Fibroblast of lung (primary cell): ENCODE data around the gene ATP5F1D. TPM values are rescaled to one million over a fixed set of nuclear protein-coding genes. Genes with fewer than 3 reads are reported as not detected.

Experiments
- DNase-seq, 2 donors: peaks; one replicate each; pipeline versions ENCODE4 v3.0.0 to v3.0.0-alpha.2; 2010; ENCODE audit warnings: low read depth in 2 of 2
- H2AFZ ChIP-seq: 2 replicates; pipeline ENCODE4 v1.5.1; 2012; ENCODE audit warnings: low read length, control low read depth, inconsistent platforms
- H3K27ac ChIP-seq: 2 replicates; pipeline ENCODE4 v1.5.1; 2011; ENCODE audit warnings: low read length, control low read depth; ENCODE audit not compliant: insufficient read depth
- H3K27me3 ChIP-seq: 2 replicates; pipeline ENCODE4 v1.5.1; 2011; ENCODE audit warnings: mild to moderate bottlenecking, low read length; ENCODE audit not compliant: control insufficient read depth, insufficient read depth
- H3K36me3 ChIP-seq: 2 replicates; pipeline ENCODE4 v1.5.1; 2011; ENCODE audit warnings: low read length; ENCODE audit not compliant: control insufficient read depth, insufficient read depth
- H3K4me1 ChIP-seq: 2 replicates; pipeline ENCODE4 v1.5.1; 2011; ENCODE audit warnings: low read length; ENCODE audit not compliant: control insufficient read depth, insufficient read depth; ENCODE audit errors: extremely low read depth
- H3K4me2 ChIP-seq: 2 replicates; pipeline ENCODE4 v1.5.1; 2011; ENCODE audit warnings: low read length, control low read depth; ENCODE audit not compliant: insufficient read depth; ENCODE audit errors: extremely low read depth
- H3K4me3 ChIP-seq, 4 experiments: fragments of 200-600 bp in 1 of 4; sonication (generic) in 1 of 4; replicated peaks in 1 of 4; 2 replicates each; pipeline ENCODE4 v1.5.1; 2011 to 2016; ENCODE audit warnings: low read length in 4 of 4, low read depth in 3 of 4, mild to moderate bottlenecking in 3 of 4, control low read depth in 2 of 4, inconsistent platforms in 1 of 4, mixed read lengths in 1 of 4; ENCODE audit not compliant: insufficient read depth in 1 of 4; ENCODE audit errors: control extremely low read depth in 1 of 4
- H3K79me2 ChIP-seq: 2 replicates; pipeline ENCODE4 v1.5.1; 2012; ENCODE audit warnings: mild to moderate bottlenecking, low read length, inconsistent platforms; ENCODE audit not compliant: control insufficient read depth, insufficient read depth
- H3K9ac ChIP-seq: 2 replicates; pipeline ENCODE4 v1.5.1; 2011; ENCODE audit warnings: mild to moderate bottlenecking, low read length, control low read depth; ENCODE audit not compliant: insufficient read depth
- H3K9me3 ChIP-seq: 2 replicates; pipeline ENCODE4 v1.5.1; 2012; ENCODE audit warnings: low read depth, low read length; ENCODE audit not compliant: control insufficient read depth, insufficient read depth
- H4K20me1 ChIP-seq: 2 replicates; pipeline ENCODE4 v1.5.1; 2011; ENCODE audit warnings: low read length; ENCODE audit not compliant: control insufficient read depth, insufficient read depth; ENCODE audit errors: extremely low read depth
- EZH2 ChIP-seq: IDR thresholded peaks from 2 replicates; pipeline ENCODE4 v1.5.1; 2012; ENCODE audit warnings: low read length, control low read depth, mild to moderate bottlenecking; ENCODE audit errors: missing control alignments
- polyA plus RNA-seq, 2 donors: library from polyadenylated mRNA; depleted of rRNA in 1 of 2; stranded (reverse) in 1 of 2; unstranded in 1 of 2; fragments of >200 nt; gene quantifications; 2 replicates each; pipeline ENCODE4 v1.2.1, GENCODE V29; 2011 to 2012; ENCODE audit warnings: missing spikeins in 1 of 2
- total RNA-seq: library from RNA; depleted of rRNA; stranded (reverse); fragments of >200 nt; gene quantifications from 2 replicates; pipeline ENCODE4 v1.2.1, GENCODE V29; 2014
- TF ChIP-seq, protein P1 (sequence below), 2 donors: IDR thresholded peaks in 1 of 2; conservative IDR thresholded peaks in 1 of 2; 1 replicate in 1 of 2; 2 replicates in 1 of 2; pipeline ENCODE4 v1.5.1; 2011 to 2012; ENCODE audit warnings: low read length in 2 of 2, control low read depth in 1 of 2, inconsistent platforms in 1 of 2, low read depth in 1 of 2, mild to moderate bottlenecking in 1 of 2

Gene ATP5F1D
- total and polyA plus RNA-seq, 2 donors (not counting 1 experiment from before 2014, with no cell fraction given): 20.5 to 53.8 TPM

DNA sequence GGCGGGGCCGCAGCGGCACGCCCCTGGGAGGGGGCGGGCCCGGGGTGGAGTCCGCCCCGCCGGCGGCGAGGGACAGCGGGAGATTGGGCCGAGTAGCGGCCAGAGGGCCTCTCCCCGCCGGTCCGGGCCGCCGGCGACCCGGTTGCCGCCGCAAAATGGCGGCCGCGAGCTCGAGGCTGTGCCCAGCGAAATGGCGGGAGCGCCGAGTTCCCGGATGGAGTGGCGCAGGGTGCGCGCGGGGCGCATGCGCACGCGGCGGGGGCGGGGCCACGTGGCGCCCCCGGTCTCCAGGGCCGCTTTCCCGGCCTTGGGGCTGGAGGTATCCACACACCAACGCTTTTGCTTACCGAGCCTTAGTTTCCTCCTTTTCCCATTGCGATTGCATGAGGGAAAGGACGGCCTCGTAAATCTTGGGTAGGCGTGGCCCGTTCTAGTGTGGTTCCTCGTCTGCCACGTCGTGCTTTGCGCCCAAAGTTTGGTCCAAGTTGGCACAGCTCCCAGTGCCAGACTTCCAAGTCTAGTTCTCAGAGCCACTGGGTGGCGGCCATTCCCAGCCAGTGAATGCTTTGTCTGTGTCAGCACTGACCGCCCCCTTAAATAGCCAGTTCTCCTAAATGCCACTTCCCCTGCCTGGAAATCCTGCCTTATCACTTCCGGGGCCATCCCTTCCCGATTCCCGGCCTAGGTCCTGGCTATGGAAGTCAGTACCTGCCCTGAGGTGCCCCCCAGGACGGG is 28.1 kb downstream of the ATP5F1D start:
- Histone ChIP-seq H4K20me1 (no peaks in the 10 kb centered on the region), H3K79me2 (peaks cover 53% of the 10 kb centered on the region), H3K4me1 (peaks cover 49% of the 10 kb centered on the region), H3K9me3 (no peaks in the 10 kb centered on the region), H3K9ac (peak overlapping the region; percentile 92), H3K4me3 (peak overlapping the region; percentile 69 to 89 (median 81)), H3K27ac (peak overlapping the region; percentile 98), H2AFZ (no peak overlapping the region), H3K27me3 (no peaks in the 10 kb centered on the region), H3K36me3 (peaks cover 31% of the 10 kb centered on the region), H3K4me2 (peak overlapping the region; percentile 99)
- TF ChIP-seq EZH2: no peak
- TF ChIP-seq, protein P1, sequence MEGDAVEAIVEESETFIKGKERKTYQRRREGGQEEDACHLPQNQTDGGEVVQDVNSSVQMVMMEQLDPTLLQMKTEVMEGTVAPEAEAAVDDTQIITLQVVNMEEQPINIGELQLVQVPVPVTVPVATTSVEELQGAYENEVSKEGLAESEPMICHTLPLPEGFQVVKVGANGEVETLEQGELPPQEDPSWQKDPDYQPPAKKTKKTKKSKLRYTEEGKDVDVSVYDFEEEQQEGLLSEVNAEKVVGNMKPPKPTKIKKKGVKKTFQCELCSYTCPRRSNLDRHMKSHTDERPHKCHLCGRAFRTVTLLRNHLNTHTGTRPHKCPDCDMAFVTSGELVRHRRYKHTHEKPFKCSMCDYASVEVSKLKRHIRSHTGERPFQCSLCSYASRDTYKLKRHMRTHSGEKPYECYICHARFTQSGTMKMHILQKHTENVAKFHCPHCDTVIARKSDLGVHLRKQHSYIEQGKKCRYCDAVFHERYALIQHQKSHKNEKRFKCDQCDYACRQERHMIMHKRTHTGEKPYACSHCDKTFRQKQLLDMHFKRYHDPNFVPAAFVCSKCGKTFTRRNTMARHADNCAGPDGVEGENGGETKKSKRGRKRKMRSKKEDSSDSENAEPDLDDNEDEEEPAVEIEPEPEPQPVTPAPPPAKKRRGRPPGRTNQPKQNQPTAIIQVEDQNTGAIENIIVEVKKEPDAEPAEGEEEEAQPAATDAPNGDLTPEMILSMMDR (conservative IDR thresholded peaks at IDR 0.05 in 1 of 2, IDR thresholded peaks at IDR 0.05 in 1 of 2; ENCODE audit: low read depth in 1 of 2, low read length in 2 of 2): peak in 1 of 2 donors; percentile 10
- peak; percentile 88 to 91 for DNase-seq

DNA sequence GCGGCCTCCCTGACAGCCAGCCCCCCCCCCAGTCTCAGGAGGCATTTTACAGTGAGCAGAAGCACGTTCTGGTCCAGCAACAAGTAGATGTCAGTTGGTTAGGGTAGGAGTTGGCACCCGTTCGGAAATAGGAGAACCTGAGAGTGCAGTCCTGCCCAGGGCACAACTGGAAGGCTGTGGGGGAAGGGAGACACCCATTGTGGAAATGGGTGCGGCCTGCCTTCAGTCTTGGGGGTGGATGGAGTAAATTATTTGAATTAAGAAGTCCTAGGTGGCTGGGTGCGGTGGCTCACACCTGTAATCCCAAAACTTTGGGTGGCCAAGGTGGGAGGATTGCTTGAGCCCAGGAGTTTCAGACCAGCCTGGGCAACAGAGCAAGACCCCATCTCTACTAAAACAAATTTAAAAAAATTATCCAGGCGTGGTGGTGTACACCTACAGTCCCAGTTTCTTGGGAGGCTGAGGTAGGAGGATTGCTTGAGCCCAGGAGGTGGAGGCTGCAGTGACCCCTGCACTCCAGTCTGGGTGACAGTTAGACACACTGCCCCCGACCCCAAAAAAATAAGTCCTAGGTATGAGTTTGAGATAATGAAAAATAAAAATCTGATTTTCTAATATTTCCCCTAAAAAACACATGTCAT is 28.8 kb downstream of the ATP5F1D start:
- Histone ChIP-seq H3K4me2 (peak overlapping the region; percentile 99), H3K9ac (peak overlapping the region; percentile 92), H3K27me3 (no peaks in the 10 kb centered on the region), H2AFZ (no peak overlapping the region), H3K9me3 (no peaks in the 10 kb centered on the region), H3K4me3 (peak overlapping the region; percentile 69 to 89 (median 81)), H3K27ac (peak overlapping the region; percentile 98), H3K4me1 (peaks cover 46% of the 10 kb centered on the region), H4K20me1 (no peaks in the 10 kb centered on the region), H3K36me3 (peaks cover 35% of the 10 kb centered on the region), H3K79me2 (peaks cover 53% of the 10 kb centered on the region)
- no peak for TF ChIP-seq EZH2
- TF ChIP-seq, protein P1 (conservative IDR thresholded peaks at IDR 0.05 in 1 of 2, IDR thresholded peaks at IDR 0.05 in 1 of 2; ENCODE audit: low read depth in 1 of 2, low read length in 2 of 2): no peak
- DNase-seq: no peak

DNA sequence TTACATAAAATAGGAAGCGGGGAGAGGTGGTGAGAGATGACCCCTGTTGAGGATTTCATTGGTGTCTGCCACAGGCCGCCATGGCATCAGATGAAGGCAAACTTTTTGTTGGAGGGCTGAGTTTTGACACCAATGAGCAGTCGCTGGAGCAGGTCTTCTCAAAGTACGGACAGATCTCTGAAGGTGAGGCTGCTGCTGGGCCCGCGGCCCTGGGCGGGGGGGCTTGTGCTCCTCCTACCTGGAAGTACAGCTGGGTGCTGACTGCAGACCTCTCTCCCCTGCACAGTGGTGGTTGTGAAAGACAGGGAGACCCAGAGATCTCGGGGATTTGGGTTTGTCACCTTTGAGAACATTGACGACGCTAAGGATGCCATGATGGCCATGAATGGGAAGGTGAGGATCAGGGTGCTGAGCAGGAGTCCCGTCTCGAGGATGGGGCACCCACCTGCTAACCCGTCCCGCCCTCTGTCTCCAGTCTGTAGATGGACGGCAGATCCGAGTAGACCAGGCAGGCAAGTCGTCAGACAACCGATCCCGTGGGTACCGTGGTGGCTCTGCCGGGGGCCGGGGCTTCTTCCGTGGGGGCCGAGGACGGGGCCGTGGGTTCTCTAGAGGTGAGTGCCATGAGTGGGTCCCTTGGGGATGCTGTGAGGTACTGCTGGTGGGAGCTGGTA is 29.4 kb downstream of the ATP5F1D start:
- H2AFZ ChIP-seq: no peak overlapping the region
- H3K9me3 ChIP-seq: no peaks in the 10 kb centered on the region
- peak overlapping the region; percentile 98 for H3K27ac ChIP-seq
- no peaks in the 10 kb centered on the region for H3K27me3 ChIP-seq
- peak overlapping the region; percentile 99 for H3K4me2 ChIP-seq
- H3K9ac ChIP-seq: peak overlapping the region; percentile 27
- TF ChIP-seq, protein P1 (conservative IDR thresholded peaks at IDR 0.05 in 1 of 2, IDR thresholded peaks at IDR 0.05 in 1 of 2; ENCODE audit: low read depth in 1 of 2, low read length in 2 of 2): no peak
- no peak for TF ChIP-seq EZH2
- H4K20me1 ChIP-seq: no peaks in the 10 kb centered on the region
- peaks cover 53% of the 10 kb centered on the region for H3K79me2 ChIP-seq
- peaks cover 43% of the 10 kb centered on the region for H3K4me1 ChIP-seq
- no peak for DNase-seq
- peak overlapping the region; percentile 69 to 89 (median 81) for H3K4me3 ChIP-seq
- peaks cover 35% of the 10 kb centered on the region for H3K36me3 ChIP-seq
